Suprapubic skin (tissue), 4 donors: ENCODE measurements around the gene RHOA. TPM values are rescaled to one million over a fixed set of nuclear protein-coding genes. Genes with fewer than 3 reads are reported as not detected.
"Not testable (repeated sequence)": the region's sequence is repeated elsewhere in the genome, so short reads cannot be mapped to it uniquely, and the experiment has no call there.

Experiments used
- DNase-seq, 2 donors: peaks; one replicate each; pipeline ENCODE4 v3.0.0-alpha.2; 2019; ENCODE audit warnings: low spot score in 2 of 2
- H3K27ac ChIP-seq: fragments of 200-600 bp; sonication (generic); one replicate; pipeline ENCODE4 v1.5.1; 2019
- H3K27me3 ChIP-seq: fragments of 200-600 bp; sonication (generic); one replicate; pipeline ENCODE4 v1.5.1; 2019
- H3K36me3 ChIP-seq: fragments of 200-600 bp; sonication (generic); one replicate; pipeline ENCODE4 v1.5.1; 2019
- H3K4me1 ChIP-seq: fragments of 200-600 bp; sonication (generic); one replicate; pipeline ENCODE4 v1.5.1; 2019
- H3K4me3 ChIP-seq: fragments of 200-600 bp; sonication (generic); one replicate; pipeline ENCODE4 v1.5.1; 2019; ENCODE audit warnings: mild to moderate bottlenecking
- H3K9me3 ChIP-seq: fragments of 200-600 bp; sonication (generic); one replicate; pipeline ENCODE4 v1.5.1; 2019
- EP300 ChIP-seq: sonication (generic); formaldehyde crosslinking; IDR thresholded peaks from one replicate; pipeline ENCODE4 v1.6.1; 2017; ENCODE audit warnings: antibody characterized with exemption
- POLR2A ChIP-seq, 2 donors: fragments of 450-650 bp; IDR thresholded peaks; one replicate each; pipeline ENCODE4 v1.6.1; 2017; ENCODE audit warnings: antibody characterized with exemption in 2 of 2, mild to moderate bottlenecking in 2 of 2, moderate library complexity in 2 of 2
- POLR2AphosphoS5 ChIP-seq, 3 donors: sonication (generic); formaldehyde crosslinking; IDR thresholded peaks; one replicate each; pipeline ENCODE4 v1.6.1; 2017; ENCODE audit warnings: antibody characterized with exemption in 3 of 3
- WGBS: methylation state at CpG from one replicate; pipeline ENCODE4 v1.1.5; 2018; 5-methylcytosine and 5-hydroxymethylcytosine counted together
- total RNA-seq, 4 donors: library from RNA; depleted of rRNA; stranded (reverse); fragments of >200 nt; gene quantifications; one replicate each; pipeline ENCODE4 v1.1.0, GENCODE V29; 2016
- TF ChIP-seq, protein P1 (sequence below), 2 donors: fragments of 200-600 bp in 1 of 2; fragments of 450-650 bp in 1 of 2; sonication (generic) in 1 of 2; IDR thresholded peaks; one replicate each; pipeline ENCODE4 v1.5.1; 2016 to 2019; ENCODE audit warnings: antibody characterized with exemption in 2 of 2, mild to moderate bottlenecking in 1 of 2, moderate library complexity in 1 of 2

RHOA gene
- total RNA-seq, 4 donors from 2014 or later = 315 to 373 (median 341) TPM

DNA sequence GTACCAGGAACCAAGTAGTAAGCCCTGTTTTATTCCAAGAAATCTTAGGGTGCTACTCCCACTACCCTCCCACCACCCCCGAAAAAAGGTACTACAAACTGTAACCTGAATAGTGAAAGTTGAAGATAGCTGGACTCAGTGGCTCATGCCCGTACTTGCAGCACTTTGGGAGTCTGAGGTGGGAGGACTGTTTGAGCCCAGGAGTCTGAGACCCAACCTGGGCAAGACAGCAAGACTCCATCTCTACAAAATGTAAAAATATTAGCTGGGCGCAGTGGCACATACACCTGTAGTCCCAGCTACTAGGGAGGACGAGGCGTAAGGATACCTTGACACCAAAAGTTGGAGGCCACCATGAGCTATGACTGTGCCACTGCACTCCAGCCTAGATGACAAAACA is 7.9 kb downstream of the RHOA start:
- no peaks in the 10 kb centered on the region for H3K9me3 ChIP-seq
- no peaks in the 10 kb centered on the region for H3K27me3 ChIP-seq
- H3K36me3 ChIP-seq = peaks cover 7% of the 10 kb centered on the region
- 98% methylated on average over 5 of the region's 5 CpGs for WGBS
- TF ChIP-seq POLR2A (IDR thresholded peaks at IDR 0.05) (no peak), POLR2AphosphoS5 (IDR thresholded peaks at IDR 0.05) (no peak), EP300 (no peak)
- TF ChIP-seq, protein P1, sequence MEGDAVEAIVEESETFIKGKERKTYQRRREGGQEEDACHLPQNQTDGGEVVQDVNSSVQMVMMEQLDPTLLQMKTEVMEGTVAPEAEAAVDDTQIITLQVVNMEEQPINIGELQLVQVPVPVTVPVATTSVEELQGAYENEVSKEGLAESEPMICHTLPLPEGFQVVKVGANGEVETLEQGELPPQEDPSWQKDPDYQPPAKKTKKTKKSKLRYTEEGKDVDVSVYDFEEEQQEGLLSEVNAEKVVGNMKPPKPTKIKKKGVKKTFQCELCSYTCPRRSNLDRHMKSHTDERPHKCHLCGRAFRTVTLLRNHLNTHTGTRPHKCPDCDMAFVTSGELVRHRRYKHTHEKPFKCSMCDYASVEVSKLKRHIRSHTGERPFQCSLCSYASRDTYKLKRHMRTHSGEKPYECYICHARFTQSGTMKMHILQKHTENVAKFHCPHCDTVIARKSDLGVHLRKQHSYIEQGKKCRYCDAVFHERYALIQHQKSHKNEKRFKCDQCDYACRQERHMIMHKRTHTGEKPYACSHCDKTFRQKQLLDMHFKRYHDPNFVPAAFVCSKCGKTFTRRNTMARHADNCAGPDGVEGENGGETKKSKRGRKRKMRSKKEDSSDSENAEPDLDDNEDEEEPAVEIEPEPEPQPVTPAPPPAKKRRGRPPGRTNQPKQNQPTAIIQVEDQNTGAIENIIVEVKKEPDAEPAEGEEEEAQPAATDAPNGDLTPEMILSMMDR (IDR thresholded peaks at IDR 0.05) = no peak
- no peak for DNase-seq
- peaks cover 60% of the 10 kb centered on the region for H3K4me1 ChIP-seq
- H3K4me3 ChIP-seq = no peak overlapping the region
- H3K27ac ChIP-seq = no peak overlapping the region

DNA sequence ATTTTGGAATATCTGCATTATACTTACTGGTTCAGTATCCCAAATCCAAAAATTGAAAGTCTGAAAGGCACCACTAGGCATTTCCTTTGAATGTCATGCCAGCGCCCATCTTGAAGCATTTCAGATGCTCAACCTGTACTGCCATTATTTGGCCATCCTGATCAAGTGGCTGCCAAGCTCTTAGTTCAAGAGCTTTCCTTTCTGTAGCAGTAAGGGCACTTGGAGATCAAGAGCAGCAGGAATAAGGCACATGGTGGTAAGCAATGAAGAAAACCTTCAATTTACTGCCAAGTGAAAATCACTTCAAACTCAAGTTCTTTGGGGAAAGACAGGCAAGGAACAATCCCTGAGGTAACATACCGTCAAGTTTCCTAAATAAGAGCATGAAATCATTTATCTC is 10.0 kb downstream of the RHOA start:
- no peak overlapping the region for H3K4me3 ChIP-seq
- no peak for DNase-seq
- H3K9me3 ChIP-seq = no peaks in the 10 kb centered on the region
- TF ChIP-seq POLR2AphosphoS5 (IDR thresholded peaks at IDR 0.05) (no peak), POLR2A (IDR thresholded peaks at IDR 0.05) (no peak), EP300 (no peak)
- TF ChIP-seq, protein P1 (IDR thresholded peaks at IDR 0.05) = no peak
- no peak overlapping the region for H3K27ac ChIP-seq
- H3K4me1 ChIP-seq = peaks cover 58% of the 10 kb centered on the region
- H3K36me3 ChIP-seq = peaks cover 7% of the 10 kb centered on the region
- H3K27me3 ChIP-seq = no peaks in the 10 kb centered on the region
- WGBS = 79% methylated on average over 2 of the region's 2 CpGs

DNA sequence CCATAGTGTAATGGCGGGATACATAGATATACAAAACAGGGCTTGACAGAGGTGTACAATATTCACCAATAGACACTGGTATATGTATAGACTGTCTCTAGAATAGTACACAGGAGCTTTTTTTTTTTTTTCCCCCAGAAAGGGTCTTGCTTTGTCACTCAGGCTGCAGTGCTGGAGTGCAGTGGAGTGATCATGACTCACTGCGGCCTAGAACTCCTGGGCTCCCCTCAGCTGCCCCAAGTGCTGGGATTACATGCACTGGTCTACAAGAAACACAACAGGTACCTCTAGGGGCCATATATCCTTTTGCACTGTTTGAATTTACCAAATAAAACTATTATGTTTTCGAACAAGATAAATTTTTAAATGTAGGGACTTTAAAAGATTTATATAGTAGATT is 12.3 kb downstream of the RHOA start:
- peaks cover 47% of the 10 kb centered on the region for H3K4me1 ChIP-seq
- DNase-seq = no peak
- no peaks in the 10 kb centered on the region for H3K27me3 ChIP-seq
- 79% methylated on average over 3 of the region's 3 CpGs for WGBS
- TF ChIP-seq POLR2AphosphoS5 (IDR thresholded peaks at IDR 0.05) = no peak
- TF ChIP-seq EP300 = no peak
- TF ChIP-seq, protein P1 (IDR thresholded peaks at IDR 0.05) = no peak
- no peak for TF ChIP-seq POLR2A (IDR thresholded peaks at IDR 0.05)
- H3K4me3 ChIP-seq = no peak overlapping the region
- H3K36me3 ChIP-seq = peaks cover 17% of the 10 kb centered on the region
- H3K9me3 ChIP-seq = no peaks in the 10 kb centered on the region
- no peak overlapping the region for H3K27ac ChIP-seq

DNA sequence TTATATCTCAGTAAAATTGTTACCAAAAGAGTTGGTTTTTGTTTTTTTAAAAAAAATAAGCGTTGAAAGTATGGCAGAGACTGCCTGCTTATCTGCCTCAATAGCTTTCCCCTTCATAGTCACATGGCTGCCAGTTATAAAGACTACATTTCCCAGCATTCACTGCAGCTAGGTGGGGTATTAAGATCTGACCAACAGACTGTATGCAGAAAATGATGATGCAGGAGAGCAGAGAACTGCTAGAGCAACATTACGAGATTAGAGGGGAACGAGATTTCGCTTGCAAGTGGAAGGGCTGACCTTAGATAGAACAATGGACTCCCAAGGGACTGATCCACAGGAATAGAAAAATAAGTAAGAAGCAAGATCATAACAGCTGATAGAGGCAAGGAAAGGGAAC is 14.3 kb downstream of the RHOA start:
- TF ChIP-seq POLR2AphosphoS5 (IDR thresholded peaks at IDR 0.05) = no peak
- TF ChIP-seq, protein P1 (IDR thresholded peaks at IDR 0.05) = no peak
- Histone ChIP-seq H3K36me3 (peaks cover 10% of the 10 kb centered on the region), H3K4me1 (peaks cover 41% of the 10 kb centered on the region), H3K27me3 (no peaks in the 10 kb centered on the region), H3K4me3 (no peak overlapping the region), H3K9me3 (no peaks in the 10 kb centered on the region), H3K27ac (no peak overlapping the region)
- WGBS = 59% methylated on average over 4 of the region's 4 CpGs
- DNase-seq = no peak

DNA sequence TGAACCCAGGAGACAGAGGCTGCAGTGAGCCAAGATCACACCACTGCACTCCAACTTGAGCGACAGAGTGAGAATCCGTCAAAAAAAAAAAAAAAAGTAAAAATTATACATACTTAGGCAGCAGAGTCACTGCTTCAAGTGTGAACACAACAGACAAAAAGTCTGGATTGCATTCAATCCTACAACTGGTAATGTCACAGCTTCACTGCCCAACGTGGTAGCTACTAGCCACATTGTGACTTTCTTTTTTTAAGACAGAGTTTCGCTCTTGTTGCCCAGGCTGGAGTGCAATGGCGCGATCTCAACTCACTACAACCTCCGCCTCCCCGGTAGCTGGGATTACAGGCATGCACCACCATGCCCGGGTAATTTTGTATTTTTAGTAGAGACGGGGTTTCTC is 20.5 kb downstream of the RHOA start:
- DNase-seq, H3K27me3 ChIP-seq, H3K4me3 ChIP-seq, H3K36me3 ChIP-seq, H3K27ac ChIP-seq, H3K9me3 ChIP-seq: not testable (repeated sequence)
- 78% methylated on average over 10 of the region's 10 CpGs for WGBS
- H3K4me1 ChIP-seq = peaks cover 33% of the 10 kb centered on the region

DNA sequence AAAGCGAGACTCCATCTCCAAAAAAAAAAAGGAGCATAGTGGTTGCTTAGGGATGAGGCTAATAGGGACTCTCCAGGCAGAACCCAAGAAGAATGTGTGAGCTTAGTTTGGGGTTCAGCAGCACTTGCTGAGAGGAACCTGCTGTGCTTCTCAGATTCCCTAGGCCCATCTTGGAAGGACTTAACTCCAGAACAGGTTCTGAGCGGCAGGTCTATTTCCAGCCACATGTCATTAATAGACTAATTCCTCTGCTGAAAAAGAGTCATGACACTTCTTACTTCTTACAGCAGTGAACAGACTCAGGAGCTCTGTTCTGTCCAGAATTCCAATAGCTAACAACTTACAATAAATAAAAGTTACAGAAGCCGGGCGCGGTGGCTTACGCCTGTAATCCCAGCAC is 22.5 kb downstream of the RHOA start:
- H3K4me3 ChIP-seq = no peak overlapping the region
- no peak for DNase-seq
- no peaks in the 10 kb centered on the region for H3K9me3 ChIP-seq
- H3K27me3 ChIP-seq = no peaks in the 10 kb centered on the region
- H3K4me1 ChIP-seq = peaks cover 45% of the 10 kb centered on the region
- 93% methylated on average over 6 of the region's 6 CpGs for WGBS
- H3K27ac ChIP-seq = no peak overlapping the region
- no peaks in the 10 kb centered on the region for H3K36me3 ChIP-seq
- TF ChIP-seq EP300 = no peak
- no peak for TF ChIP-seq POLR2AphosphoS5 (IDR thresholded peaks at IDR 0.05)
- TF ChIP-seq POLR2A (IDR thresholded peaks at IDR 0.05) = no peak
- TF ChIP-seq, protein P1 (IDR thresholded peaks at IDR 0.05) = no peak
